AG04449 (cell line): ENCODE results near the gene FGF21.

Experiments
- CTCF ChIA-PET: fragments of 350-600 bp; formaldehyde crosslinking; extraction: SDS; loops from one replicate; lab custom pipeline; 2021; ENCODE audit warnings: antibody characterized with exemption; lab: Yijun Ruan, JAX
- POLR2A ChIA-PET: fragments of 400-600, 350-600 bp; formaldehyde crosslinking; extraction: SDS; loops from one replicate; lab custom pipeline; 2020; ENCODE audit warnings: antibody characterized with exemption, inconsistent platforms; lab: Yijun Ruan, JAX
- DNase-seq: peaks from one replicate; pipeline ENCODE4 v3.0.0-alpha.2; 2010; ENCODE audit warnings: low read depth, low spot score
- H3K4me3 ChIP-seq: 2 replicates; pipeline ENCODE4 v1.5.1; 2011; ENCODE audit warnings: low read depth, mild to moderate bottlenecking, control low read depth, low read length
- TF ChIP-seq, protein P1 (sequence below): IDR thresholded peaks from one replicate; pipeline ENCODE4 v1.5.1; 2011; ENCODE audit warnings: mild to moderate bottlenecking, moderate library complexity, low read length, control low read depth, inconsistent platforms; ENCODE audit not compliant: insufficient read depth; ENCODE audit errors: missing control alignments

Gene FGF21

DNA sequence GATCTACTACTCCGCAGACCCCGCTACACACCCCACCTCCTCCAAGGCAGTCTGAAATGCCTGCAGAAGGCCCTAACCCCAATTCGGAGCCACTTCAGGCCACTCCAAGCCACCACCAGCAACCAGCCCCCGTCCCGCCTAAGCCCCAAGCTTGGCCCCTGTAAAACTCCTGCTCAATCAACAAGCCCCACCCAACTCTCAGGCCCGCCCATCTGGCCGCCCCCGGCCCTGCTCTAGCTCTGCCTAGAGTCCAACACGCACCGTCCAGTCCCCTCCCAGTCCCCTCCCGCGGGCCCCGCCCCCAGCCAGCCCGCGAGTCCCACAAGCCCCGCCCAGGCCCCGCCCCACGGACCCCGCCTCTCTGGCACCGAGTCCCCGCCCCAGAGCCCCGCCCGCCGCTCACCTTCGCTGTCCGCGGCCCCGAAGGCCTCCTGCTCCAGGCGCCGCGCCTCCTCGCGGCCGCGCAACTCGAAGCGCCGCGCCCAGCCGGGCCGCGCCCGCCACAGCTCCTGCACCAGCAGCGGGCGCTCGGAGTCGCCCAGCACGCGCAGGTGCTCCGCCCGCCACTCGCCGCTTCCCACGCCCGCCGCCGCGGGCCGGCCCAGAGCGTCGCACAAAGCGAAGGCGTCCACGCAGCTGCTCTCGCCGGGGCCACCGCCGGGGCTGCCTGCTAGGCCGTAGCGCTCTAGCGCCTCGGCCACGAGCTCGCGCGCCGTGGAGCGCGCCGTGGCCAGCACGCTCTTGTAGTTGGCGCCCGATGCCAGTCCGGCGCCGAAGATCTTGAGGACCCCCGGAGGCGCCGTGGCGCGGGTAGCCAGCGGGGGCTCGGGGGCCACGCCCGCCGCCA, 16.5 kb upstream of the FGF21 start:
- POLR2A ChIA-PET = interaction anchor here (1.3 kb wide), 1 partner anchor 136 kb away, joined by 3 read pairs; no protein-coding TSS in a partner anchor
- TF ChIP-seq, protein P1, sequence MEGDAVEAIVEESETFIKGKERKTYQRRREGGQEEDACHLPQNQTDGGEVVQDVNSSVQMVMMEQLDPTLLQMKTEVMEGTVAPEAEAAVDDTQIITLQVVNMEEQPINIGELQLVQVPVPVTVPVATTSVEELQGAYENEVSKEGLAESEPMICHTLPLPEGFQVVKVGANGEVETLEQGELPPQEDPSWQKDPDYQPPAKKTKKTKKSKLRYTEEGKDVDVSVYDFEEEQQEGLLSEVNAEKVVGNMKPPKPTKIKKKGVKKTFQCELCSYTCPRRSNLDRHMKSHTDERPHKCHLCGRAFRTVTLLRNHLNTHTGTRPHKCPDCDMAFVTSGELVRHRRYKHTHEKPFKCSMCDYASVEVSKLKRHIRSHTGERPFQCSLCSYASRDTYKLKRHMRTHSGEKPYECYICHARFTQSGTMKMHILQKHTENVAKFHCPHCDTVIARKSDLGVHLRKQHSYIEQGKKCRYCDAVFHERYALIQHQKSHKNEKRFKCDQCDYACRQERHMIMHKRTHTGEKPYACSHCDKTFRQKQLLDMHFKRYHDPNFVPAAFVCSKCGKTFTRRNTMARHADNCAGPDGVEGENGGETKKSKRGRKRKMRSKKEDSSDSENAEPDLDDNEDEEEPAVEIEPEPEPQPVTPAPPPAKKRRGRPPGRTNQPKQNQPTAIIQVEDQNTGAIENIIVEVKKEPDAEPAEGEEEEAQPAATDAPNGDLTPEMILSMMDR = peak; percentile 12

DNA sequence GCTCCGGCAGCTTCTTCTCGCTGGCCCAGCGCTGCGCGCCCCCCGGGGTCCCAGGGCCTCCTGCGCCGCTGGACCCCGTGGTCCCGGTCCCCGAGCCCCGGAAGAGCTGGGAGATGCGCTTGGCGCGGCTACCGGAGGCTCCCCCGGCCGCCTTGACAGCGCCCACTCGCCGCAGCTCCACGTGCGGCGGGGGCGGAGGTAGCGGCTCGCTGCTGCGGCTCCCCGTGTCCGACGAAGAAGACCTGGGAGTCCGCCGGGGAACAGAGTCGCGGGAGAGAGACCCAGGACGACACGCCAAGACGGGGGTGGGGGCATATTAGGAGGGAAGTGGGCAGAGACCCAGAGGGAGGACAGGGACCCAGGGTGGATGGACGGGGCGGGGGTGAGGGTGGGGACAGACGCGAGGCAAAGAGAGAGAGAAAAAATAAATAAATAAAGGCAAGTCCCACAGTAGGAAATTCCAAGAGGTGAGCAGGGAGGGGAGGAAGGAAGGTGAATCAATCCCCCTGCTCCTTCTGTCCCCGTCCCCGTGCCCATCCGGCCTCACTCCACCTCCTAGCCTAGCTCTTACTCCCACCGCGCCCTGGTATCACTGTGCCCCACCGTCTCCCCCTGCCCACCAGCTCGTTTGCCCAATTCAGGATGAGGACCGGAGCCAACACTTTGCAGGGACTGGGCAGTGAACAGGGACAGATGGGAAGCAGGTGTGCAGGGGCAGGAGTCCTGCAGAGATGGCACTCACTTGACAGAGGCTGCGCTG, 15.7 kb upstream of the FGF21 start:
- ChIA-PET POLR2A (interaction anchor here (0.5 to 1.3 kb wide), 2 partner anchors 23 to 135 kb away, joined by 3 read pairs; no protein-coding TSS in a partner anchor), CTCF (interaction anchor here (1.3 to 2.8 kb wide), 6 partner anchors 7 to 94 kb away, joined by 3 to 23 read pairs (median 4); partner anchors contain the start of genes CA11 and IZUMO1)
- no peak for DNase-seq

More for the DNA sequence above, 16.5 kb upstream of the FGF21 start:
- no peak for DNase-seq
- H3K4me3 ChIP-seq = peak overlapping the region; percentile 42
- CTCF ChIA-PET = interaction anchor here (1.0 to 2.8 kb wide), 7 partner anchors 8 to 93 kb away, joined by 3 to 23 read pairs (median 4); partner anchors contain the start of genes CA11 and IZUMO1

DNA sequence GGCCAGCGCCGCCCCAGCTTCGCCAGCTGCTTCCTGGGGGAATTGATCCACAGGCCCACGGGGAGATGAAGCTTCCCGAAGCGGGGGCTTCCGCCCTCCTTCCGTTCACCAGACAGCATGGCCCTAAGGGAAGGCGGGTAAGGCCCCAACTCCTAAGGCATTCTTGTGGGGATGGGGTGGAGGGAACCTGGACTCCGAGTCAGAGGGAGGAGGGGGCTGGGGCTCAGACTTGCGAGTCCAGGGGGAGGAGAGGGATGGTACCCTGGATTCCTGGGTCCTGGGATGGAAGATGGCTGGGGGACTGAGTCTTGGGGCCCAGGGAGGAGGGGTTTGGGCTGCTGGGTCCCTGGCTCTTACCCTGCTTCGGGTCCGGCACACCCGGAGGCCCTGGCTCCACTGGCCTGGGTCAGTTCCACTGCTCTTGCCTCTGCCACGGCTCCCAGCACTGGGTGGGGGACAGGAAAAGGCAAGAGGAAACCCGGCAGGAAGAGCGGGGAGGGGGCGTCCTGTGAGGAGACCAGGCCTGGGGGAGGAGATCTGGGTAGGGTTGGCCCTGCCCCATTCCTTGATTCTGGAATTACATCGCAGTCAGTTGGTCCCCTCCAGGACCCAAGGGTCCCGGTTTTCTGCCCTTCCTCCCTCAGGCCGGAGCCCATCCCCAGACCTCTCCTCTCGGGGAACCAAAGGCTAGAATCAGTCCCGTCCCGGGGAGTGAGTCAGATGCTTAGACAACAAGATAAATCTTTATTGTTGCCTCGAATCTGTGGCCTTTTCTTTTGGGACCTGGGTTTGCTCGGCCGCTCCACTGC, 15.0 kb upstream of the FGF21 start, which contains the start of gene RASIP1:
RASIP1 (minus strand) TSS at position 447 of the 809 bp plus-strand sequence; CDS start at position 119, 328 bp downstream.
- TF ChIP-seq, protein P1 = no peak
- ChIA-PET POLR2A (no interaction called here), CTCF (interaction anchor here (1.3 to 2.8 kb wide), 3 partner anchors 11 to 95 kb away, joined by 3 to 23 read pairs (median 8); partner anchors contain the start of gene CA11)
- no peak for DNase-seq
- no peak within 1 kb of the TSS for H3K4me3 ChIP-seq

More for the DNA sequence above, 15.7 kb upstream of the FGF21 start:
- TF ChIP-seq, protein P1 = no peak
- H3K4me3 ChIP-seq = peak overlapping the region; percentile 42

DNA sequence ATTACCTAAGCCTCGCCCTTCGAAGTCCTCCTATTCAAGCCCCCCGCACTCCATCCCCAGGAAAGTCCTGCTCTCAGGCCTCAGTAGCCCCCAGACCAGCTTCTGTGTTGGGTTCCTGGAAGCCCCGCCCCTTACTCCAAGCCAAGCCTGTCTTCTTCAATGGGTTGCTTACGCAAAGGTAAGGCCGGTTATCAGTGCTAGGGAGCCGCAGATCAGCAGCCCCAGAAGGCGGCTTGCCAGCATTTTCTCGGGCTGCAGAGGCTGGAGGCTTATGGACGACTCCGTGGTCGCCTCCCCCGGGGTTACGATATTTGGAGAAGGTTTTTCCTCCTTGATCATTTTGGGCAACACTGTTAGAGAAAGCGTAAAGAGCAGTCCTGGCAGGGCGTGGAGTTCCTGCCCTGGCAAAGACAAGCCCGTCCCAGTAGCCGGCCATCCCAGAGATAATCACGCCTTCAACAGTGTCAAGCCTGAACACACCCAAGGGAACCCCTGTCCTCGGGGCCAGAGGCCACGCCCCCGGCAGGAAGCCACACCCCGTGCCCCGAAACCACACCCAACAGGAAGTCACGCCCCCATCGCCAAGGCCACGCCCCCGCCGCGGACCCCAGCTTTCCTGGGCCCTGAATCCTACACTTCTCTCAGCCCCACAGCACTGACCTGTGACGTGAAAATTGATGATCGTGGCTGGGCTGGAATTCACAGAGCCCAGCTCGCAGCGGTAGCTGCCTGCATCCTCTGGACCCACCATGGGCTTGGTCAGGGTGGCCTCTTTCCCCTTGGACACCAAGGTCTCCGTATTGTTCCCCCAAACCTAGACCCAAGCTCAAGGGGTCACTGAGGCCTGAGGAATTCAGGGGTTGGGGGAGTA, 14.0 kb upstream of the FGF21 start:
- ChIA-PET POLR2A (no interaction called here), CTCF (interaction anchor here (1.4 kb wide), 1 partner anchor 54 kb away, joined by 3 read pairs; no protein-coding TSS in a partner anchor)
- TF ChIP-seq, protein P1 = no peak
- H3K4me3 ChIP-seq = no peak overlapping the region
- DNase-seq = no peak

DNA sequence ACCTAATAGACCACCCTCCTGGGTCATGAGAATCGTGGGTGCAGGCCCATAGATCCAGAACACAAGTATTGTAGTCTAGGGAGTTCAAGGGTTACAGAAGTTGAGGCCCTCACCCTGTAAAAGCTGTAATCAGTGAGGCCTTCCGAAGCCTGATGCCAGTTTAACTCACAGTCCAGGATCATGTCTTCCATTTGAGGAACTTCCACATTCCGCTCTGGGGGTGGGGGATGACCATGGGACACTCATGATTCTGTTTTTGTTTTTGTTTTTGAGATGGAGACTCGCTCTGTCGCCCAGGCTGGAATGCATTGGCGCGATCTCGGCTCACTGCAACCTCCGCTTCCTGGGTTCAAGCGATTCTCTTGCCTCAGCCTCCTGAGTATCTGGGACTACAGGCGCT, 13.2 kb upstream of the FGF21 start:
- no peak overlapping the region for H3K4me3 ChIP-seq
- ChIA-PET CTCF (interaction anchor here (1.4 kb wide), 1 partner anchor 53 kb away, joined by 3 read pairs; no protein-coding TSS in a partner anchor), POLR2A (no interaction called here)
- no peak for DNase-seq
- TF ChIP-seq, protein P1 = no peak
